Transverse colon (tissue), 4 donors: ENCODE measurements around the gene ST8SIA1. TPM values are rescaled to one million over a fixed set of nuclear protein-coding genes. Genes with fewer than 3 reads are reported as not detected.

Experiments used
- DNase-seq: peaks from one replicate; pipeline ENCODE4 v3.0.0-alpha.2; 2019
- H3K27ac ChIP-seq, 4 donors: fragments of 200-600 bp; sonication (generic); 2 replicates each; pipeline ENCODE4 v1.5.1; 2016 to 2018; ENCODE audit warnings: inconsistent platforms in 4 of 4
- H3K27me3 ChIP-seq: fragments of 200-600 bp; sonication (generic); 2 replicates; pipeline ENCODE4 v1.5.1; 2017; ENCODE audit warnings: inconsistent platforms
- H3K36me3 ChIP-seq, 4 donors: fragments of 200-600 bp; sonication (generic); 2 replicates each; pipeline ENCODE4 v1.5.1; 2017 to 2019; ENCODE audit warnings: inconsistent platforms in 4 of 4
- H3K4me1 ChIP-seq, 4 donors: fragments of 200-600 bp; sonication (generic); 2 replicates each; pipeline ENCODE4 v1.5.1; 2017 to 2020; ENCODE audit warnings: inconsistent platforms in 4 of 4
- H3K4me3 ChIP-seq, 4 donors: fragments of 200-600 bp; sonication (generic); 1 replicate in 1 of 4; 2 replicates in 3 of 4; pipeline versions ENCODE4 v1.5.1 to v1.6.1; 2017 to 2019; ENCODE audit warnings: inconsistent platforms in 4 of 4
- H3K9me3 ChIP-seq, 2 donors: fragments of 200-600 bp; sonication (generic); 2 replicates each; pipeline ENCODE4 v1.5.1; 2017 to 2019; ENCODE audit warnings: inconsistent platforms in 2 of 2
- EP300 ChIP-seq: sonication (generic); formaldehyde crosslinking; IDR thresholded peaks from one replicate; pipeline ENCODE4 v1.6.1; 2017; ENCODE audit warnings: antibody characterized with exemption, low read depth
- POLR2A ChIP-seq: fragments of 450-650 bp; IDR thresholded peaks from one replicate; pipeline ENCODE4 v1.6.1; 2016; ENCODE audit warnings: antibody characterized with exemption, mild to moderate bottlenecking, moderate library complexity
- POLR2AphosphoS5 ChIP-seq, 3 donors: sonication (generic); formaldehyde crosslinking; IDR thresholded peaks; one replicate each; pipeline ENCODE4 v1.6.1; 2016; ENCODE audit warnings: antibody characterized with exemption in 3 of 3
- WGBS, 2 donors: methylation state at CpG; one replicate each; pipeline ENCODE4 v1.1.5; 2018; ENCODE audit warnings: low coverage in 1 of 2; 5-methylcytosine and 5-hydroxymethylcytosine counted together
- in situ Hi-C, 4 donors: fragments of 200-750 bp; cut with MboI; loops; one replicate each; pipeline versions ENCODE4 v1.15.0 to v1.15.1; 2017; ENCODE audit warnings: low sequenced_read_pairs in 3 of 4, low pct_ligation_motif_present in 1 of 4, low pct_unique_long_range_greater_than_20kb in 1 of 4
- intact Hi-C: fragments of 100-400 bp; cut with DNase I; formaldehyde crosslinking; loops from one replicate; pipeline ENCODE4 v1.15.1; 2023; ENCODE audit warnings: low total_unique reads
- total RNA-seq, 4 donors: library from RNA; depleted of rRNA; stranded (reverse); fragments of >200 nt; gene quantifications; one replicate each; pipeline ENCODE4 v1.1.0, GENCODE V29; 2016
- TF ChIP-seq, protein P1 (sequence below), 5 experiments: fragments of 200-600 bp in 3 of 5; fragments of 450-650 bp in 2 of 5; sonication (generic) in 3 of 5; IDR thresholded peaks; 1 replicate in 2 of 5; 2 replicates in 3 of 5; pipeline ENCODE4 v1.5.1; 2016 to 2017; ENCODE audit warnings: antibody characterized with exemption in 5 of 5, inconsistent platforms in 3 of 5, mild to moderate bottlenecking in 2 of 5, moderate library complexity in 1 of 5

ST8SIA1 gene
- total RNA-seq, 4 donors from 2014 or later, result 1.4 to 4.5 (median 3.9) TPM

DNA sequence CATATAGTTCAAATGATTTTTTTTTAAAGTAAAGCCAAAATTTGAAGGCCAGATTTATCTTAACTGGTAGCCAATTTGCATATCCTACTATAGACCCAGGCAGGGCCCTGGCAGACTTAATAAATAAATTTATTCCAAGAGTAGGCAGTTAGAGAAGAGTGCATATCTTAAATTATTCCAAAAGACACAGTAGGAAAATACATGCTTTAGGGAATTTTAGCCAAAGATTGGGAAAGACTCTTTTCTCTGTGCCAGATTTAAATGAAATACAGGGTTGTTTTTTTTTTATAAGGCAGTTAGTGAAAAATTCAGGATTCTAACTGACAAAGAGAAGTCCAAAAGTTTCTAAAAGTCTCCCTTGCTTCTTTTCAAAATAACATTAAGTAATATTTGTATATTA is 65.5 kb downstream of the ST8SIA1 start:
- TF ChIP-seq EP300 (no peak), POLR2AphosphoS5 (IDR thresholded peaks at IDR 0.05) (no peak), POLR2A (no peak)
- TF ChIP-seq, protein P1, sequence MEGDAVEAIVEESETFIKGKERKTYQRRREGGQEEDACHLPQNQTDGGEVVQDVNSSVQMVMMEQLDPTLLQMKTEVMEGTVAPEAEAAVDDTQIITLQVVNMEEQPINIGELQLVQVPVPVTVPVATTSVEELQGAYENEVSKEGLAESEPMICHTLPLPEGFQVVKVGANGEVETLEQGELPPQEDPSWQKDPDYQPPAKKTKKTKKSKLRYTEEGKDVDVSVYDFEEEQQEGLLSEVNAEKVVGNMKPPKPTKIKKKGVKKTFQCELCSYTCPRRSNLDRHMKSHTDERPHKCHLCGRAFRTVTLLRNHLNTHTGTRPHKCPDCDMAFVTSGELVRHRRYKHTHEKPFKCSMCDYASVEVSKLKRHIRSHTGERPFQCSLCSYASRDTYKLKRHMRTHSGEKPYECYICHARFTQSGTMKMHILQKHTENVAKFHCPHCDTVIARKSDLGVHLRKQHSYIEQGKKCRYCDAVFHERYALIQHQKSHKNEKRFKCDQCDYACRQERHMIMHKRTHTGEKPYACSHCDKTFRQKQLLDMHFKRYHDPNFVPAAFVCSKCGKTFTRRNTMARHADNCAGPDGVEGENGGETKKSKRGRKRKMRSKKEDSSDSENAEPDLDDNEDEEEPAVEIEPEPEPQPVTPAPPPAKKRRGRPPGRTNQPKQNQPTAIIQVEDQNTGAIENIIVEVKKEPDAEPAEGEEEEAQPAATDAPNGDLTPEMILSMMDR (IDR thresholded peaks at IDR 0.05), result no peak
- no peaks in the 10 kb centered on the region for H3K9me3 ChIP-seq
- no peaks in the 10 kb centered on the region for H3K27me3 ChIP-seq
- no peak for DNase-seq
- intact Hi-C loops (no loop called here), in situ Hi-C loops (no loop called here)
- no peak overlapping the region for H3K27ac ChIP-seq
- H3K4me1 ChIP-seq, result no peaks in the 10 kb centered on the region
- H3K36me3 ChIP-seq, result no peaks in the 10 kb centered on the region
- no peak overlapping the region for H3K4me3 ChIP-seq

DNA sequence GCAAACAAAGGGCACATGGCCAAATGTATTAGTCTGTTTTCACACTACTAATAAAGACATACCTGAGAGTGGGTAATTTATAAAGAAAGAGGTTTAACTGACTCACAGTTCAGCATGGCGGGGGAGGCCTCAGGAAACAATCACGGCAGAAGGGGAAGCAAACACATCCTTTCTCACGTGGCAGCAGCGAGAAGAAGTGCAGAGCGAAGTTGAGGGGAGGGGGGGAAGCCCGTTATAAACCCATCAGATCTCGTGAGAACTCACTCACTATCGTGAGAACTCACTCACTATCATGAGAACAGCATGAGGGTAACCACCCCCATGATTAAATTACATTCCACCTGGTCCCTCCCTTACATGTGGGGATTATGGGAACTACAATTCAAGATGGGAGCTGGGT is 66.1 kb downstream of the ST8SIA1 start:
- H3K27me3 ChIP-seq, result no peaks in the 10 kb centered on the region
- no peak for TF ChIP-seq EP300
- no peak for TF ChIP-seq POLR2AphosphoS5 (IDR thresholded peaks at IDR 0.05)
- TF ChIP-seq, protein P1 (IDR thresholded peaks at IDR 0.05), result no peak
- no peak for TF ChIP-seq POLR2A
- 69 to 96% methylated on average over 8 of the region's 8 CpGs for WGBS, 2 donors
- H3K4me3 ChIP-seq, result no peak overlapping the region
- DNase-seq, result no peak
- in situ Hi-C loops, result no loop called here
- no peaks in the 10 kb centered on the region for H3K36me3 ChIP-seq
- intact Hi-C loops, result no loop called here
- no peaks in the 10 kb centered on the region for H3K9me3 ChIP-seq
- no peaks in the 10 kb centered on the region for H3K4me1 ChIP-seq
- no peak overlapping the region for H3K27ac ChIP-seq

DNA sequence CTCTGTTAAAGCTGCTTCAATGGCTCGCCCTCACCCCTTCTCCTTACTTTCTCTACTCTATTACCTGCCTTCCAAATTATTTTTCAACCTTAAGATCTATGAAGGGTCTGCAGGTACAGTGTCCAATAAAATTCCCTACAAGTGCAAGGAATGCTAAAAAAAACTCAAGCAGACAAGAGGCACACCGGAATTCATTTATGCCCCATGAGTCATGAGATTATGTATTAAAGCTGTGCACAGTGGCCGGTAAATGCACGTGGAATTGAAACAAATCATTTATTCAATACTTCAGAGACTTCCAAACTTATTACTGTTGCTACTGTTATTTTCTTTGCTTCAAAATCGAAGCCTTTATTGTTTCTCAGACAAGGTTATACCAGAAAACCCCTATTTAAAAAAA is 68.4 kb downstream of the ST8SIA1 start:
- Histone ChIP-seq H3K27ac (no peak overlapping the region), H3K9me3 (no peaks in the 10 kb centered on the region), H3K4me1 (peaks cover 0 to 8% (median 0%) of the 10 kb centered on the region in 4 donors), H3K27me3 (no peaks in the 10 kb centered on the region), H3K36me3 (no peaks in the 10 kb centered on the region), H3K4me3 (no peak overlapping the region)
- no peak for DNase-seq
- in situ Hi-C loops (no loop called here), intact Hi-C loops (no loop called here)
- WGBS, 2 donors, result 81 to 85% methylated on average over 5 of the region's 5 CpGs
- TF ChIP-seq EP300 (no peak), POLR2A (no peak), POLR2AphosphoS5 (IDR thresholded peaks at IDR 0.05) (no peak)
- TF ChIP-seq, protein P1 (IDR thresholded peaks at IDR 0.05), result no peak

DNA sequence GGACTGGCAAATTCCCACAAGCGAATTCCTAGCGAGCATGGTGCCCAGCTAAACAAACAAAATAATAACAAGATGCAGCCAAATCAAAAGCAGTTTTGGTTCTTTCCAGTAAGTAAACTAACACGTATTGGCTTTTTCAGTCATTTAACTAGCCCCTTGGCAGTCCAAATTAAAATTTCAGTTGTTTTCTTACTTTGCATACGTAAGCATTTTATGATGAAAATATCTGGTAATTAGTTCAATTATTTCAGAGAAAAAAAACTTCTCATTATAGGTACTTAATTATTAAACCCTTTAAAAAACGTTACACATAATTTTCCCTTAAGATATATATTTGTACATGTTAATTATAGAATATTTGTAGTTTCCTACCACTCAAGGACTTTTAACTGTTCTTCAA is 70.1 kb downstream of the ST8SIA1 start:
- no peaks in the 10 kb centered on the region for H3K36me3 ChIP-seq
- H3K4me1 ChIP-seq, result peaks cover 0 to 8% (median 0%) of the 10 kb centered on the region in 4 donors
- WGBS, 2 donors, result 79 to 83% methylated on average over 5 of the region's 5 CpGs
- intact Hi-C loops, result no loop called here
- no peak overlapping the region for H3K27ac ChIP-seq
- H3K4me3 ChIP-seq, result no peak overlapping the region
- H3K9me3 ChIP-seq, result no peaks in the 10 kb centered on the region
- in situ Hi-C loops, result no loop called here
- H3K27me3 ChIP-seq, result no peaks in the 10 kb centered on the region
- DNase-seq, result no peak
- TF ChIP-seq EP300 (no peak), POLR2AphosphoS5 (IDR thresholded peaks at IDR 0.05) (no peak), POLR2A (no peak)
- TF ChIP-seq, protein P1 (IDR thresholded peaks at IDR 0.05), result no peak
